Colonic mucosa (tissue), 4 donors: Measurements from ENCODE around the gene KCNJ14. TPM values are rescaled to one million over a fixed set of nuclear protein-coding genes. Genes with fewer than 3 reads are reported as not detected.

Source experiments
- DNase-seq: peaks from one replicate; pipeline ENCODE4 v3.0.0-alpha.2; 2020
- H3K27ac ChIP-seq: fragments of 200-600 bp; one replicate; pipeline ENCODE4 v1.8.0; 2021
- H3K27me3 ChIP-seq: fragments of 200-600 bp; one replicate; pipeline ENCODE4 v1.8.0; 2021
- H3K36me3 ChIP-seq: fragments of 200-600 bp; one replicate; pipeline ENCODE4 v1.8.0; 2021
- H3K4me1 ChIP-seq: fragments of 200-600 bp; one replicate; pipeline ENCODE4 v1.8.0; 2021; ENCODE audit warnings: mild to moderate bottlenecking
- H3K4me3 ChIP-seq: fragments of 200-600 bp; one replicate; pipeline ENCODE4 v1.8.0; 2021
- H3K9ac ChIP-seq, 2 donors: one replicate each; pipeline ENCODE4 v1.7.0; 2013; ENCODE audit warnings: control low read depth in 2 of 2, low read depth in 2 of 2, low read length in 2 of 2
- H3K9me3 ChIP-seq: fragments of 200-600 bp; one replicate; pipeline ENCODE4 v1.8.0; 2021
- intact Hi-C: fragments of 100-400 bp; cut with DNase I; formaldehyde crosslinking; loops from one replicate; pipeline ENCODE4 v1.14.1; 2022
- total RNA-seq, 2 donors: library from RNA; stranded (reverse); fragmentation: NEBNext Ultra II Directional in 1 of 2; extraction: Animal tissue kit (Norgen Biotek cat#: 25700) in 1 of 2; gene quantifications; one replicate each; pipeline ENCODE4 v1.2.1, GENCODE V29; 2021
- TF ChIP-seq, protein P1 (sequence below): fragments of 200-600 bp; IDR thresholded peaks from one replicate; pipeline ENCODE4 v1.8.0; 2022; ENCODE audit warnings: antibody characterized with exemption, mild to moderate bottlenecking
- donor health status: healthy.
- donor health status: DM: no; HTN: no; CAD: no.
- donor health status: DM: no; HTN: no; CAD: no.

KCNJ14 gene
- total RNA-seq, 2 donors from 2014 or later: 0.35 to 0.99 TPM

DNA sequence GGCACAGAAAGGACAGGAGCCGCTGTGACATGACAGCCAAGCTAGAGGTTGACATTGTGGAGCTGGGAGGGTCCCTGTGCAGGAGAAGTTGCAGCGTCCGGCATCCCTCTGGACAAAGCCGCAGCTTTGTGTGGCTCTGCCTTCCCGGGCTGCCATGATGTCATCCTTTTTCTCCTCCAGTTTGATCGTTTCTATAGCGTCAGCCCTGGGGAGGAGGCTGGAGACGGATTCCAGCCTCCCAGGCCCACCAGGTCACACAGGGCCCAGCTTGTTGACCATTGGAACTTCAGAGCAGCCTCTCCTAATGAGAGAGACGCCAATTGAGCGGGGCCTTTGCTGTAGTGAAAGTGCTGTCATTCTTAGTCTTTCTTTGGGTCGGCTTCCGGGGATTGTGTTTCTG lies 3.8 kb upstream of the KCNJ14 start:
- no peak overlapping the region for H3K9ac ChIP-seq
- no peaks in the 10 kb centered on the region for H3K9me3 ChIP-seq
- peaks cover 25% of the 10 kb centered on the region for H3K36me3 ChIP-seq
- no peaks in the 10 kb centered on the region for H3K27me3 ChIP-seq
- H3K27ac ChIP-seq: peak overlapping the region; percentile 38
- peaks cover under 1% of the 10 kb centered on the region for H3K4me1 ChIP-seq
- intact Hi-C loops: no loop called here
- no peak for DNase-seq
- TF ChIP-seq, protein P1, sequence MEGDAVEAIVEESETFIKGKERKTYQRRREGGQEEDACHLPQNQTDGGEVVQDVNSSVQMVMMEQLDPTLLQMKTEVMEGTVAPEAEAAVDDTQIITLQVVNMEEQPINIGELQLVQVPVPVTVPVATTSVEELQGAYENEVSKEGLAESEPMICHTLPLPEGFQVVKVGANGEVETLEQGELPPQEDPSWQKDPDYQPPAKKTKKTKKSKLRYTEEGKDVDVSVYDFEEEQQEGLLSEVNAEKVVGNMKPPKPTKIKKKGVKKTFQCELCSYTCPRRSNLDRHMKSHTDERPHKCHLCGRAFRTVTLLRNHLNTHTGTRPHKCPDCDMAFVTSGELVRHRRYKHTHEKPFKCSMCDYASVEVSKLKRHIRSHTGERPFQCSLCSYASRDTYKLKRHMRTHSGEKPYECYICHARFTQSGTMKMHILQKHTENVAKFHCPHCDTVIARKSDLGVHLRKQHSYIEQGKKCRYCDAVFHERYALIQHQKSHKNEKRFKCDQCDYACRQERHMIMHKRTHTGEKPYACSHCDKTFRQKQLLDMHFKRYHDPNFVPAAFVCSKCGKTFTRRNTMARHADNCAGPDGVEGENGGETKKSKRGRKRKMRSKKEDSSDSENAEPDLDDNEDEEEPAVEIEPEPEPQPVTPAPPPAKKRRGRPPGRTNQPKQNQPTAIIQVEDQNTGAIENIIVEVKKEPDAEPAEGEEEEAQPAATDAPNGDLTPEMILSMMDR: no peak
- no peak overlapping the region for H3K4me3 ChIP-seq

DNA sequence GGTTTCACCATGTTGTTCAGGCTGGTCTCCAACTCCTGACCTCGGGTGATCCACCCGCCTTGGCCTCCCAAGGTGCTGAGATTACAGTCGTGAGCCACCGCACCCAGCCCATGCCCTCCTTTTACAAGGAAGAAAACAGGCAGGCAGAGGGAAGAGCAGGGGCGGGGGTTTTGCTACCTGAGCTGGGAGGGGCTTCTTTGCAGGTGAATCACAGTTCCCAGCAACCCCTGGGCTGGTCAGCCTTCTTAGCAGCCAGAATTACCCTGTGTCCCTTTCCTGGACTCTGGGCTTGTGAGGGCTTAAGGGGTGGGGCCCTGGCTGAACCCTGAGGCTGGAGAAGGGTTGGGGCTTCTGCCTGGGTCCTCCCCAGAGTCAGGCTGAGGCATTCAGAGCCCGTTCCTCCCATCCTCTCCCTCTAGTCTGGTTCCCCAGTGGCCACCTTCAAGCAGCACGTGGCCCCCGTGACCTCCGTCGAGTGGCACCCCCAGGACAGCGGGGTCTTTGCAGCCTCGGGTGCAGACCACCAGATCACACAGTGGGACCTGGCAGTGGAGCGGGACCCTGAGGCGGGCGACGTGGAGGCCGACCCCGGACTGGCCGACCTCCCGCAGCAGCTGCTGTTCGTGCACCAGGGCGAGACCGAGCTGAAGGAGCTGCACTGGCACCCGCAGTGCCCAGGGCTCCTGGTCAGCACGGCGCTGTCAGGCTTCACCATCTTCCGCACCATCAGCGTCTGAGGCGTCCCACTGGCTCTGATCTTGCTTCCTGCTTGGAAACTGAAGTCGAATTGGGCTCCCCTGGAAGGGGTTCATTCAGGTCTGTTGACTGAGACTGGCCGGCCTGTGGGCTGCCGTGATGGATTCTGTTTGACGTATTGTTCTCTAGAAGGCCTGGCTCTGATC lies 2.8 kb upstream of the KCNJ14 start:
- intact Hi-C loops: no loop called here
- H3K27me3 ChIP-seq: no peaks in the 10 kb centered on the region
- H3K36me3 ChIP-seq: peaks cover 21% of the 10 kb centered on the region
- H3K4me1 ChIP-seq: no peaks in the 10 kb centered on the region
- DNase-seq: peak; percentile 66
- H3K4me3 ChIP-seq: no peak overlapping the region
- TF ChIP-seq, protein P1: no peak
- no peak overlapping the region for H3K9ac ChIP-seq
- no peaks in the 10 kb centered on the region for H3K9me3 ChIP-seq
- peak overlapping the region; percentile 38 for H3K27ac ChIP-seq

DNA sequence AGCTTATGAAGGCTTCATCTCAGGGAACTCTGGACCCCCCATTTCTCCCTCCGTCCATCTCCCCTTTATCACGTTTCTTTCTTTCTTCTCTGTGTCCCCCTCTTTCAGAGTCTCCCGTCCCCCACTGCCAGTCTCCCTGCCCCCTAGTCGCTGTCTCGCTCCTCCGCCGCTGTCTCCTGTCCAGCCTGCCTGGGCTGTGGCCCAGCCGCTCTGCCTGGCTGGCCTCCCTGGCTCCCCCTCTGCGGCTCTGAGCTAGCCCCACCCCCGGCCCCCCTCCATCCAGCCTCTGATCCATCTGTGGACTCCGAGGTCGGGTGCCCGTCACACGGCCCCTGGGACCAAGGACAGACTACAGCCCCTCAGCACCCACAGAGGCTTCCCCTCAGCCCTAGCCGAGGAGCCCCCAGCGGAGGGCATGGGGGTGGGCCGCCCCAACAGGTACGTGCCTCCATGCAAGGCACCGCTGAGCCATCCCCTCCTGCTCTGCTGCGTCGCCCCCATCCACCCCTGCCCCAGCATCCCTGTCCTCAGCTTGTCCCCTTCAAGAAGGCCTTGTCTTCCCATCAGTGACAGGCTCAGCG lies 1.1 kb upstream of the KCNJ14 start:
- Histone ChIP-seq H3K27ac (no peak overlapping the region), H3K4me3 (no peak overlapping the region), H3K4me1 (no peaks in the 10 kb centered on the region), H3K27me3 (no peaks in the 10 kb centered on the region), H3K9me3 (no peaks in the 10 kb centered on the region), H3K9ac (no peak overlapping the region), H3K36me3 (peaks cover 20% of the 10 kb centered on the region)
- TF ChIP-seq, protein P1: no peak
- intact Hi-C loops: no loop called here
- no peak for DNase-seq

DNA sequence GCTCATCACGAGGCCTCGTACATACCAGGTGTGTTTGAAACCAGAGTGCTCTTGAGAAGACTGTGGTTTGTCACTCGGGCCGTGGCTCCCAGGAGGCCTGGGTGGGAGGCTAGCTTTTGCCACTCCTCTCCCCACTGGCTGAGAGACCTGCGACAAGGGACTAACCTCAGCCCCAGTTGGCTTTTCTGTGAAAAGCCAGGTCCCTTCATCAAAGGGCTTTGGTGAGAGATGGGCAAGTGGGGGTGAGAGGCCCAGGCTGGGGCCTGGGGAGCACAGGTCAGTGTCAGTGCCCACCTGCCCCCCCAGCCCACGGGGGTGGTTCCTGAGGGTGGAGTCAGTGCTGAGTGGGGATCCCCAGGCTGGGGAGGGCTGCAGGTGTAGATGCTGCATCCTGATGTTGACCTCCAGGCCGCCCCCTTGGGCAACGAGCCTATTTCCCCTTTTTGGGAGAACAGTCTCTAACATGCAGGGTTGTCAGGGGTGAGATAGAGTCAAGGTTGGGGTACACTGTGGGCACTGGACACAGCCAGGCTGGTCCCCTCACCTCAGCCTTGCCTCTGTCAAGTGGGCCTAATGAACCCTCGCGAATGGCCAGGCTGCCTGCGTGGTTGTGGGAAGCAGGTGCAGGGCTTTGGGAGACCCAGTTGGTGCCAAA lies 661 bp downstream of the KCNJ14 start:
- Histone ChIP-seq H3K36me3 (peaks cover 12% of the 10 kb centered on the region), H3K27ac (no peak overlapping the region), H3K27me3 (no peaks in the 10 kb centered on the region), H3K9me3 (no peaks in the 10 kb centered on the region), H3K9ac (no peak overlapping the region), H3K4me3 (no peak overlapping the region), H3K4me1 (no peaks in the 10 kb centered on the region)
- TF ChIP-seq, protein P1: no peak
- intact Hi-C loops: no loop called here
- DNase-seq: no peak

DNA sequence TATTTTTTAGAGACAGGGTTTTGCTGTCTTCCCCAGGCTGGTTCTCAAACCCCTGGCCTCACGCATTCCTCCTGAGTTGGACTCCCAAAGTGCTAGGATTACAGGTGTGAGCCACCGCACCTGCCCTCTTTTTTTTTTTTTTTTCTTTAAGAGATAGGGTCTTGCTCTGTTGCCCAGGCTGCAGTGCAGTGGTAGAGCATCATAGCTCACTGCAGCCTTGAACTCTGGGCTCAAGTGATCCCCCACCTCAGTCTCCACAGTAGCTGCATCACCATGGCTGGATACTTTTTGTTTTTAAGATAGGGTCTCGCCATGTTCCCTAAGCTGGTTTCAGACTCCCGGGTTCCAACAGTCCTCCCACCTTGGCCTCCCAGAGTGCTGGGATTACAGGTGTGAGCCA lies 1.5 kb downstream of the KCNJ14 start:
- Histone ChIP-seq H3K36me3 (peaks cover 9% of the 10 kb centered on the region), H3K4me1 (no peaks in the 10 kb centered on the region), H3K4me3 (no peak overlapping the region), H3K27me3 (no peaks in the 10 kb centered on the region), H3K27ac (no peak overlapping the region), H3K9ac (no peak overlapping the region), H3K9me3 (no peaks in the 10 kb centered on the region)
- intact Hi-C loops: no loop called here
- TF ChIP-seq, protein P1: no peak
- no peak for DNase-seq
